Mononuclear cell (primary cell): ENCODE data around the gene UGP2. TPM values are rescaled to one million over a fixed set of nuclear protein-coding genes. Genes with fewer than 3 reads are reported as not detected.
"Not testable (repeated sequence)": the region's sequence is repeated elsewhere in the genome, so short reads cannot be mapped to it uniquely, and the experiment has no call there.

Experiments
- H3K27me3 ChIP-seq: 2 replicates; pipeline ENCODE4 v1.6.0; 2011; ENCODE audit warnings: low read length, control low read depth; ENCODE audit not compliant: insufficient read depth
- H3K4me1 ChIP-seq: 2 replicates; pipeline ENCODE4 v1.5.1; 2011; ENCODE audit warnings: mild to moderate bottlenecking, low read length, control low read depth; ENCODE audit not compliant: insufficient read depth
- H3K4me3 ChIP-seq: 2 replicates; pipeline ENCODE4 v1.5.1; 2011; ENCODE audit warnings: mild to moderate bottlenecking, low read length, moderate library complexity
- H3K9me3 ChIP-seq: 2 replicates; pipeline ENCODE4 v1.5.1; 2011; ENCODE audit warnings: low read depth, mild to moderate bottlenecking, control low read depth, low read length
- total RNA-seq: library from RNA; depleted of rRNA; stranded (reverse); fragments of >200 nt; gene quantifications from one replicate; pipeline ENCODE4 v1.2.3, GENCODE V29; 2012

UGP2 gene
- total RNA-seq, 1 donor: 57.4 TPM

GRCh38 chr2:63847571-63847970 is 5.9 kb downstream of the UGP2 start:
- not testable (repeated sequence) for H3K4me3 ChIP-seq, H3K27me3 ChIP-seq, H3K9me3 ChIP-seq
- H3K4me1 ChIP-seq: peaks cover 30% of the 10 kb centered on the region

- no peak overlapping the region for H3K4me3 ChIP-seq
- peaks cover 35% of the 10 kb centered on the region for H3K4me1 ChIP-seq
Observed at GRCh38 chr2:63849381-63850203, 7.9 kb downstream of the UGP2 start.

GRCh38 chr2:63850204-63850571 is 8.5 kb downstream of the UGP2 start:
- H3K4me3 ChIP-seq: no peak overlapping the region
- H3K27me3 ChIP-seq: no peaks in the 10 kb centered on the region
- H3K4me1 ChIP-seq: peaks cover 35% of the 10 kb centered on the region
- no peaks in the 10 kb centered on the region for H3K9me3 ChIP-seq

More at GRCh38 chr2:63849381-63850203, 7.9 kb downstream of the UGP2 start:
- no peaks in the 10 kb centered on the region for H3K27me3 ChIP-seq
- no peaks in the 10 kb centered on the region for H3K9me3 ChIP-seq

- Histone ChIP-seq H3K9me3 (no peaks in the 10 kb centered on the region), H3K4me1 (peaks cover 39% of the 10 kb centered on the region), H3K27me3 (no peaks in the 10 kb centered on the region), H3K4me3 (no peak overlapping the region)
Observed at GRCh38 chr2:63850649-63851048, 9.0 kb downstream of the UGP2 start.

GRCh38 chr2:63851691-63852311 is 10.1 kb downstream of the UGP2 start:
- H3K9me3 ChIP-seq: no peaks in the 10 kb centered on the region
- H3K4me1 ChIP-seq: peaks cover 43% of the 10 kb centered on the region
- H3K4me3 ChIP-seq: no peak overlapping the region
- H3K27me3 ChIP-seq: no peaks in the 10 kb centered on the region

GRCh38 chr2:63853527-63854310 is 12.0 kb downstream of the UGP2 start:
- H3K4me1 ChIP-seq: peaks cover 50% of the 10 kb centered on the region
- H3K27me3 ChIP-seq: no peaks in the 10 kb centered on the region
- H3K4me3 ChIP-seq: no peak overlapping the region
- H3K9me3 ChIP-seq: no peaks in the 10 kb centered on the region

- H3K27me3 ChIP-seq: no peaks in the 10 kb centered on the region
- peaks cover 50% of the 10 kb centered on the region for H3K4me1 ChIP-seq
- no peak overlapping the region for H3K4me3 ChIP-seq
- no peaks in the 10 kb centered on the region for H3K9me3 ChIP-seq
Observed at GRCh38 chr2:63855418-63856302, 14.0 kb downstream of the UGP2 start.

GRCh38 chr2:63856303-63856603 is 14.6 kb downstream of the UGP2 start:
- no peaks in the 10 kb centered on the region for H3K27me3 ChIP-seq
- no peaks in the 10 kb centered on the region for H3K9me3 ChIP-seq
- peaks cover 50% of the 10 kb centered on the region for H3K4me1 ChIP-seq
- H3K4me3 ChIP-seq: no peak overlapping the region

GRCh38 chr2:63858291-63858690 is 16.6 kb downstream of the UGP2 start:
- H3K4me3 ChIP-seq: no peak overlapping the region
- H3K4me1 ChIP-seq: peaks cover 33% of the 10 kb centered on the region
- H3K9me3 ChIP-seq: no peaks in the 10 kb centered on the region
- H3K27me3 ChIP-seq: no peaks in the 10 kb centered on the region

GRCh38 chr2:63861220-63861822 is 19.6 kb downstream of the UGP2 start:
- Histone ChIP-seq H3K9me3 (no peaks in the 10 kb centered on the region), H3K27me3 (no peaks in the 10 kb centered on the region), H3K4me1 (peaks cover 8% of the 10 kb centered on the region), H3K4me3 (no peak overlapping the region)

GRCh38 chr2:63862806-63863205 is 21.1 kb downstream of the UGP2 start:
- Histone ChIP-seq H3K4me1 (peaks cover 4% of the 10 kb centered on the region), H3K27me3 (no peaks in the 10 kb centered on the region), H3K9me3 (no peaks in the 10 kb centered on the region), H3K4me3 (no peak overlapping the region)

GRCh38 chr2:63863707-63864106 is 22.0 kb downstream of the UGP2 start:
- Histone ChIP-seq H3K9me3 (no peaks in the 10 kb centered on the region), H3K4me1 (peaks cover 4% of the 10 kb centered on the region), H3K4me3 (no peak overlapping the region), H3K27me3 (no peaks in the 10 kb centered on the region)

GRCh38 chr2:63865159-63865799 is 23.6 kb downstream of the UGP2 start:
- H3K9me3 ChIP-seq: no peaks in the 10 kb centered on the region
- H3K27me3 ChIP-seq: no peaks in the 10 kb centered on the region
- no peak overlapping the region for H3K4me3 ChIP-seq
- peaks cover 4% of the 10 kb centered on the region for H3K4me1 ChIP-seq
